ENCODE data around the gene CENPS. TPM values are rescaled to one million over a fixed set of nuclear protein-coding genes. Genes with fewer than 3 reads are reported as not detected.
A peak's percentile ranks its signal among the peaks of the same experiment; 100 is the strongest.

The CENPS gene
- total and polyA plus RNA-seq, 2 of the 13 experiments (the other 11 are each of a cell fraction or from before 2014, with no cell fraction given) = 3.3 to 22.0 TPM

DNA sequence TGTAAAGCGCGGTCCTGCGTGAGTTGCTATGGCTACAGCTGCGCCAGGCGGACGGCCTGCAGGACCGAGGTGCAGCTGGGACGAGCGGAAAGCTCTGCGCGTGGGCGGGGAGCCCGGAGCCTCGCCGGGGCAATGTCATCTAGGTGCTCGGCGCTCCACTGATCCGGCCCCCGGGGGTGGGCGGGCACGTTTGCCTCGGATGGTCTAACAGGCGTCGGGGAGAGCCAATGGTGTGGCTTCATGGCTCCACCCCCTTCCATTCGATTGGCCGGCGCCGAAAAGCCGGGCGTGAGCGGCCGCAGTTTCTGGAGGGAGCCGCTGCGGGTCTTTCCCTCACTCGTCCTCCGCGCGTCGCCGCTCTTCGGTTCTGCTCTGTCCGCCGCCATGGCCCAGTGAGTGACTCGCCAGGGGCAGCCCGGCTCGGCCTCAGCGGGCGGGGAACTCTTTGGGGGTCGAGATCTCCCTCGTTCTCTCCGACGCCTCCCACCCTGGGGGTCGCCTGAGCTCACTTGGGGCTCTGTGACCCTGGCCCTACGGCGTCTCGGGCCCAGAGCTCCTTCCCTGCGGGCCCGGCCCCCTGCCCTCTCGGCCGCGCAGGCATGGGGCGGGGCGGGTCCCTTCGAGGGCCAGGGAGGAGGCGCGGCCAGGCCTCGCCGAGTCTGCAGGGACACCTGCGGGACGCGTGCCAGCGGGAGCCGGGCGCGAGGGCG, 31.3 kb upstream of the CENPS start, which contains the start of gene PGD (continued):
- TF ChIP-seq FIP1L1 (IDR thresholded peaks at IDR 0.05; ENCODE audit: borderline replicate concordance, insufficient read depth, low read depth, low read length) (0 out of 2 replicates have a peak, but pooled peaks have one; percentile 13), KLF15 (CRISPR knock-in tag; IDR thresholded peaks at IDR 0.05; ENCODE audit: borderline replicate concordance) (peak; percentile 90; the same call in 1 of the 2 replicates), ZNF678 (CRISPR knock-in tag; IDR thresholded peaks at IDR 0.05) (peak; percentile 20; the same call in 1 of the 2 replicates), ZNF251 (CRISPR knock-in tag; IDR thresholded peaks at IDR 0.05) (0 out of 2 replicates have a peak, but pooled peaks have one; percentile 2), FOXM1 (CRISPR knock-in tag; IDR thresholded peaks at IDR 0.05) (peak; percentile 60; the same call in 1 of the 2 replicates), ZNF713 (CRISPR knock-in tag; IDR thresholded peaks at IDR 0.05) (0 out of 2 replicates have a peak, but pooled peaks have one; percentile 63), ZNF124 (CRISPR knock-in tag; IDR thresholded peaks at IDR 0.05) (no peak; the same call in none of the 2 replicates), ZSCAN20 (CRISPR knock-in tag; IDR thresholded peaks at IDR 0.05; ENCODE audit: borderline replicate concordance) (peak; percentile 81; the same call in 1 of the 2 replicates), KLF11 (CRISPR knock-in tag; IDR thresholded peaks at IDR 0.05) (peak; percentile 77), CHD4 (IDR thresholded peaks at IDR 0.05; ENCODE audit: borderline replicate concordance, low read length) (no peak), CBX2 (IDR thresholded peaks at IDR 0.05; ENCODE audit: low read depth, low read length) (no peak), CBX2 (CRISPR knock-in tag; IDR thresholded peaks at IDR 0.05; ENCODE audit: low read depth) (no peak), ZNF317 (CRISPR knock-in tag; IDR thresholded peaks at IDR 0.05) (no peak), RFX5 (IDR thresholded peaks at IDR 0.05; ENCODE audit: low read depth, low read length) (peak; percentile 42; the same call in 1 of the 2 replicates), ZNF883 (CRISPR knock-in tag; IDR thresholded peaks at IDR 0.05; ENCODE audit: not compliant biosample characterization) (peak; percentile 31)
- TF ChIP-seq, protein P1, sequence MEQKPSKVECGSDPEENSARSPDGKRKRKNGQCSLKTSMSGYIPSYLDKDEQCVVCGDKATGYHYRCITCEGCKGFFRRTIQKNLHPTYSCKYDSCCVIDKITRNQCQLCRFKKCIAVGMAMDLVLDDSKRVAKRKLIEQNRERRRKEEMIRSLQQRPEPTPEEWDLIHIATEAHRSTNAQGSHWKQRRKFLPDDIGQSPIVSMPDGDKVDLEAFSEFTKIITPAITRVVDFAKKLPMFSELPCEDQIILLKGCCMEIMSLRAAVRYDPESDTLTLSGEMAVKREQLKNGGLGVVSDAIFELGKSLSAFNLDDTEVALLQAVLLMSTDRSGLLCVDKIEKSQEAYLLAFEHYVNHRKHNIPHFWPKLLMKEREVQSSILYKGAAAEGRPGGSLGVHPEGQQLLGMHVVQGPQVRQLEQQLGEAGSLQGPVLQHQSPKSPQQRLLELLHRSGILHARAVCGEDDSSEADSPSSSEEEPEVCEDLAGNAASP (CRISPR knock-in tag; IDR thresholded peaks at IDR 0.05; ENCODE audit: borderline replicate concordance) = peak; percentile 57
- TF ChIP-seq, protein P2, sequence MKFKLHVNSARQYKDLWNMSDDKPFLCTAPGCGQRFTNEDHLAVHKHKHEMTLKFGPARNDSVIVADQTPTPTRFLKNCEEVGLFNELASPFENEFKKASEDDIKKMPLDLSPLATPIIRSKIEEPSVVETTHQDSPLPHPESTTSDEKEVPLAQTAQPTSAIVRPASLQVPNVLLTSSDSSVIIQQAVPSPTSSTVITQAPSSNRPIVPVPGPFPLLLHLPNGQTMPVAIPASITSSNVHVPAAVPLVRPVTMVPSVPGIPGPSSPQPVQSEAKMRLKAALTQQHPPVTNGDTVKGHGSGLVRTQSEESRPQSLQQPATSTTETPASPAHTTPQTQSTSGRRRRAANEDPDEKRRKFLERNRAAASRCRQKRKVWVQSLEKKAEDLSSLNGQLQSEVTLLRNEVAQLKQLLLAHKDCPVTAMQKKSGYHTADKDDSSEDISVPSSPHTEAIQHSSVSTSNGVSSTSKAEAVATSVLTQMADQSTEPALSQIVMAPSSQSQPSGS (CRISPR knock-in tag; IDR thresholded peaks at IDR 0.05) = peak; percentile 89
- TF ChIP-seq, protein P3, sequence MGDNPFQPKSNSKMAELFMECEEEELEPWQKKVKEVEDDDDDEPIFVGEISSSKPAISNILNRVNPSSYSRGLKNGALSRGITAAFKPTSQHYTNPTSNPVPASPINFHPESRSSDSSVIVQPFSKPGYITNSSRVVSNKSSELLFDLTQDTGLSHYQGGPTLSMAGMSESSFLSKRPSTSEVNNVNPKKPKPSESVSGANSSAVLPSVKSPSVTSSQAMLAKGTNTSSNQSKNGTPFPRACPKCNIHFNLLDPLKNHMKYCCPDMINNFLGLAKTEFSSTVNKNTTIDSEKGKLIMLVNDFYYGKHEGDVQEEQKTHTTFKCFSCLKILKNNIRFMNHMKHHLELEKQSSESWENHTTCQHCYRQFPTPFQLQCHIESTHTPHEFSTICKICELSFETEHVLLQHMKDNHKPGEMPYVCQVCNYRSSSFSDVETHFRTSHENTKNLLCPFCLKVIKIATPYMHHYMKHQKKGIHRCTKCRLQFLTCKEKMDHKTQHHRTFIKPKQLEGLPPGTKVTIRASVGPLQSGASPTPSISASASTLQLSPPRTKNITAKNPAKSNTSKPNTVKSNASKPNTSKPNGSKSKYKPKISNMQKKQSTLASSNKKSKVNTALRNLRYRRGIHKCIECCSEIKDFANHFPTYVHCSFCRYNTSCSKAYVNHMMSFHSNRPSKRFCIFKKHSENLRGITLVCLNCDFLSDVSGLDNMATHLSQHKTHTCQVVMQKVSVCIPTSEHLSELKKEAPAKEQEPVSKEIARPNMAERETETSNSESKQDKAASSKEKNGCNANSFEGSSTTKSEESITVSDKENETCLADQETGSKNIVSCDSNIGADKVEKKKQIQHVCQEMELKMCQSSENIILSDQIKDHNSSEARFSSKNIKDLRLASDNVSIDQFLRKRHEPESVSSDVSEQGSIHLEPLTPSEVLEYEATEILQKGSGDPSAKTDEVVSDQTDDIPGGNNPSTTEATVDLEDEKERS (CRISPR knock-in tag; IDR thresholded peaks at IDR 0.05) = peak; percentile 17; the same call in 1 of the 2 replicates
